ENCODE results near the gene OR2M4. TPM values are rescaled to one million over a fixed set of nuclear protein-coding genes. Genes with fewer than 3 reads are reported as not detected.

Gene OR2M4
- total and polyA plus RNA-seq, 2 donors (not counting 1 experiment from before 2014, with no cell fraction given) = not detected

GRCh38 chr1:248215880-248216279 lies 15.3 kb upstream of the OR2M4 start:
- H3K9me3 ChIP-seq (ENCODE audit: control extremely low read depth in 1 of 3, control insufficient read depth in 2 of 3, insufficient read depth in 1 of 3, low read length in 2 of 3) = no peaks in the 10 kb centered on the region
- H3K4me1 ChIP-seq (ENCODE audit: control insufficient read depth in 2 of 2, insufficient read depth in 2 of 2, low read length in 2 of 2) = no peaks in the 10 kb centered on the region
- ATAC-seq (ENCODE audit: low read depth) (no peak), DNase-seq (no peak)
- H2AFZ ChIP-seq (ENCODE audit: insufficient read depth, low read depth, low read length, poor library complexity, severe bottlenecking) = no peak overlapping the region
- H3K4me1 Mint-ChIP-seq = no peaks in the 10 kb centered on the region
- no peak for TF ChIP-seq EZH2 (IDR thresholded peaks at IDR 0.05; ENCODE audit: borderline replicate concordance, insufficient read depth, low read depth, low read length, poor library complexity, severe bottlenecking)
- TF ChIP-seq, protein P1, sequence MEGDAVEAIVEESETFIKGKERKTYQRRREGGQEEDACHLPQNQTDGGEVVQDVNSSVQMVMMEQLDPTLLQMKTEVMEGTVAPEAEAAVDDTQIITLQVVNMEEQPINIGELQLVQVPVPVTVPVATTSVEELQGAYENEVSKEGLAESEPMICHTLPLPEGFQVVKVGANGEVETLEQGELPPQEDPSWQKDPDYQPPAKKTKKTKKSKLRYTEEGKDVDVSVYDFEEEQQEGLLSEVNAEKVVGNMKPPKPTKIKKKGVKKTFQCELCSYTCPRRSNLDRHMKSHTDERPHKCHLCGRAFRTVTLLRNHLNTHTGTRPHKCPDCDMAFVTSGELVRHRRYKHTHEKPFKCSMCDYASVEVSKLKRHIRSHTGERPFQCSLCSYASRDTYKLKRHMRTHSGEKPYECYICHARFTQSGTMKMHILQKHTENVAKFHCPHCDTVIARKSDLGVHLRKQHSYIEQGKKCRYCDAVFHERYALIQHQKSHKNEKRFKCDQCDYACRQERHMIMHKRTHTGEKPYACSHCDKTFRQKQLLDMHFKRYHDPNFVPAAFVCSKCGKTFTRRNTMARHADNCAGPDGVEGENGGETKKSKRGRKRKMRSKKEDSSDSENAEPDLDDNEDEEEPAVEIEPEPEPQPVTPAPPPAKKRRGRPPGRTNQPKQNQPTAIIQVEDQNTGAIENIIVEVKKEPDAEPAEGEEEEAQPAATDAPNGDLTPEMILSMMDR (IDR thresholded peaks at IDR 0.05) = no peak
- no peak overlapping the region for H3K4me3 Mint-ChIP-seq
- no peaks in the 10 kb centered on the region for H3K27me3 Mint-ChIP-seq
- H3K9ac ChIP-seq (ENCODE audit: low read length) = no peak overlapping the region
- no peak overlapping the region for H3K4me2 ChIP-seq (replicated peaks; ENCODE audit: low read depth, low read length, poor library complexity, severe bottlenecking)
- H3K4me3 ChIP-seq (ENCODE audit: control extremely low read depth in 1 of 5, extremely low read depth in 1 of 5, insufficient read depth in 1 of 5, low read depth in 2 of 5, low read length in 4 of 5) = no peak overlapping the region
- no peaks in the 10 kb centered on the region for H4K20me1 ChIP-seq (ENCODE audit: control insufficient read depth, insufficient read depth, low read length, poor library complexity, severe bottlenecking)
- no peaks in the 10 kb centered on the region for H3K79me2 ChIP-seq (ENCODE audit: control insufficient read depth, insufficient read depth, low read length)
- WGBS (ENCODE audit: insufficient coverage) = no CpG with 5 or more reads among the region's 1 CpG
- ChIA-PET POLR2A (no interaction called here), CTCF (no interaction called here)
- no peak overlapping the region for H3K27ac Mint-ChIP-seq
- peaks cover 2% of the 10 kb centered on the region for H3K9me3 Mint-ChIP-seq (ENCODE audit: insufficient read depth)
- intact Hi-C loops (cut with micrococcal nuclease) = no loop called here
- H3K27me3 ChIP-seq (replicated peaks in 1 of 4; ENCODE audit: control extremely low read depth in 1 of 4, control insufficient read depth in 3 of 4, insufficient read depth in 4 of 4, low read length in 3 of 4) = no peaks in the 10 kb centered on the region
- H3K36me3 ChIP-seq (replicated peaks in 1 of 2; ENCODE audit: control extremely low read depth in 1 of 2, control insufficient read depth in 1 of 2, extremely low read depth in 1 of 2, insufficient read depth in 2 of 2, low read length in 1 of 2) = no peaks in the 10 kb centered on the region
- no peak overlapping the region for H3K27ac ChIP-seq (ENCODE audit: low read length in 2 of 2)

DNA sequence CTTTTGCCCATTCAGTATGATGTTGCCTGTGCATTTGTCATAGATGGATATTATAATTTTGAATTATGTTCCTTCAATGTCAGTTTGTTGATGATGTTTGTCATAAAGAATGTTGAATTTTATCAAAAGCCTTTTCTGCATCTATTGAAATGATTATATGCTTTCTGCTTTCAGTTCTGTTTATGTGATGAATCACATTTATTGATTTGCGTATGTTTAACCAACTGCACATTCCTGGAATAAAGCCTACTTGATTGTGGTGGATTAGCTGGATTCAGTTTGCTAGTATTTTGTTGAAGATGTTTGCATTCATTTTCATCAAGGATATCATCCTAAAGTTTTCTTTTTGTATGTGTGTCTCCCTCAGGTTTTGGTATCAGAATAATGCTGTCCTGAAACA lies 5.7 kb upstream of the OR2M4 start:
- ATAC-seq (ENCODE audit: low read depth) (no peak), DNase-seq (no peak)
- Histone ChIP-seq H3K4me3 (ENCODE audit: control extremely low read depth in 1 of 5, extremely low read depth in 1 of 5, insufficient read depth in 1 of 5, low read depth in 2 of 5, low read length in 4 of 5) (no peak overlapping the region), H4K20me1 (ENCODE audit: control insufficient read depth, insufficient read depth, low read length, poor library complexity, severe bottlenecking) (no peaks in the 10 kb centered on the region), H3K9ac (ENCODE audit: low read length) (no peak overlapping the region), H3K4me2 (replicated peaks; ENCODE audit: low read depth, low read length, poor library complexity, severe bottlenecking) (no peak overlapping the region), H3K27me3 (replicated peaks in 1 of 4; ENCODE audit: control extremely low read depth in 1 of 4, control insufficient read depth in 3 of 4, insufficient read depth in 4 of 4, low read length in 3 of 4) (no peaks in the 10 kb centered on the region), H3K79me2 (ENCODE audit: control insufficient read depth, insufficient read depth, low read length) (no peaks in the 10 kb centered on the region), H3K27ac (ENCODE audit: low read length in 2 of 2) (no peak overlapping the region), H3K36me3 (replicated peaks in 1 of 2; ENCODE audit: control extremely low read depth in 1 of 2, control insufficient read depth in 1 of 2, extremely low read depth in 1 of 2, insufficient read depth in 2 of 2, low read length in 1 of 2) (no peaks in the 10 kb centered on the region), H3K4me1 (ENCODE audit: control insufficient read depth in 2 of 2, insufficient read depth in 2 of 2, low read length in 2 of 2) (no peaks in the 10 kb centered on the region), H2AFZ (ENCODE audit: insufficient read depth, low read depth, low read length, poor library complexity, severe bottlenecking) (no peak overlapping the region), H3K9me3 (ENCODE audit: control extremely low read depth in 1 of 3, control insufficient read depth in 2 of 3, insufficient read depth in 1 of 3, low read length in 2 of 3) (peaks cover 0 to 7% (median 3%) of the 10 kb centered on the region in 3 donors)
- ChIA-PET CTCF (interaction anchor here (0.8 kb wide), 1 partner anchor 18 kb away, joined by 3 read pairs; no protein-coding TSS in a partner anchor), POLR2A (no interaction called here)
- Mint-ChIP-seq H3K27ac (no peak overlapping the region), H3K27me3 (no peaks in the 10 kb centered on the region), H3K4me1 (no peaks in the 10 kb centered on the region), H3K9me3 (ENCODE audit: insufficient read depth) (peaks cover 5% of the 10 kb centered on the region), H3K4me3 (no peak overlapping the region)
- intact Hi-C loops (cut with micrococcal nuclease) = no loop called here
- TF ChIP-seq EZH2 (IDR thresholded peaks at IDR 0.05; ENCODE audit: borderline replicate concordance, insufficient read depth, low read depth, low read length, poor library complexity, severe bottlenecking) = no peak
- TF ChIP-seq, protein P1 (IDR thresholded peaks at IDR 0.05) = no peak
- WGBS (ENCODE audit: insufficient coverage) = no CpG with 5 or more reads among the region's 1 CpG
